Peyer's patch (tissue), 4 donors: Measurements from ENCODE around the gene ARHGEF2. TPM values are rescaled to one million over a fixed set of nuclear protein-coding genes. Genes with fewer than 3 reads are reported as not detected.

ENCODE experiments used
- DNase-seq, 3 donors: peaks; one replicate each; pipeline ENCODE4 v3.0.0-alpha.2; 2017 to 2019
- H3K27ac ChIP-seq, 4 donors: fragments of 200-600 bp; sonication (generic); one replicate each; pipeline ENCODE4 v1.5.1; 2016 to 2019
- H3K27me3 ChIP-seq, 2 donors: fragments of 200-600 bp; sonication (generic); one replicate each; pipeline ENCODE4 v1.5.1; 2019
- H3K36me3 ChIP-seq, 3 donors: fragments of 200-600 bp; sonication (generic); one replicate each; pipeline ENCODE4 v1.5.1; 2016 to 2019
- H3K4me1 ChIP-seq, 4 donors: fragments of 200-600 bp; sonication (generic); one replicate each; pipeline ENCODE4 v1.5.1; 2016 to 2019
- H3K4me3 ChIP-seq, 4 donors: fragments of 200-600 bp; sonication (generic); 1 replicate in 3 of 4; 2 replicates in 1 of 4; pipeline ENCODE4 v1.5.1; 2016 to 2019; ENCODE audit warnings: mild to moderate bottlenecking in 1 of 4
- H3K9me3 ChIP-seq, 4 donors: fragments of 200-600 bp; sonication (generic); one replicate each; pipeline ENCODE4 v1.5.1; 2016 to 2019; ENCODE audit warnings: mild to moderate bottlenecking in 1 of 4
- POLR2A ChIP-seq, 2 donors: fragments of 450-650 bp; IDR thresholded peaks; one replicate each; pipeline ENCODE4 v1.5.1; 2017; ENCODE audit warnings: antibody characterized with exemption in 2 of 2, mild to moderate bottlenecking in 2 of 2, moderate library complexity in 2 of 2
- total RNA-seq, 4 donors: library from RNA; depleted of rRNA; stranded (reverse); fragments of >200 nt; gene quantifications; one replicate each; pipeline ENCODE4 v1.1.0, GENCODE V29; 2016
- TF ChIP-seq, protein P1 (sequence below), 6 experiments: fragments of 450-650 bp in 4 of 6; fragments of 200-600 bp in 2 of 6; sonication (generic) in 1 of 6; IDR thresholded peaks; one replicate each; pipeline ENCODE4 v1.5.1; 2017 to 2019; ENCODE audit warnings: antibody characterized with exemption in 6 of 6, mild to moderate bottlenecking in 3 of 6, moderate library complexity in 1 of 6

Gene ARHGEF2
- total RNA-seq, 4 donors from 2014 or later = 101 to 239 (median 149) TPM

DNA sequence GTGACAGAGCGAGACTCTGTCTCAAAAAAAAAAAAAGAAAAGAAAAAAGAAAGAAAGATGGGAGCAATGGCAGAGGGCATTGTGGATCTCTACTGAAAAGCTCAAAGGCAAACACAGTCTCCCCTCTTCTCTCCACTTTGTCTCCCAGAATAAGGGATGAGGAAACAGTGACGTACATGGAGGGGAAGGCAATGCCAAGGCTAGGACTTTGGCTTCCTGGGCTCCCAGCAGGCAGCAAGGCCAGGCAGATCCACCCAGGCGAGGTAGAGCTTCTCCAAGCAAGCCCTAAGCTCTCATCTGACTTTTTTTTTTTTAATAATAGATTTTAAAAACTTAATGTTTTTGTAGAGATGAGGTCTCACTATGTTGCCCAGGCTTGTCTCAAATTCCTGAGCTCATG is 4.6 kb downstream of the ARHGEF2 start:
- no peak for TF ChIP-seq POLR2A (IDR thresholded peaks at IDR 0.05)
- TF ChIP-seq, protein P1, sequence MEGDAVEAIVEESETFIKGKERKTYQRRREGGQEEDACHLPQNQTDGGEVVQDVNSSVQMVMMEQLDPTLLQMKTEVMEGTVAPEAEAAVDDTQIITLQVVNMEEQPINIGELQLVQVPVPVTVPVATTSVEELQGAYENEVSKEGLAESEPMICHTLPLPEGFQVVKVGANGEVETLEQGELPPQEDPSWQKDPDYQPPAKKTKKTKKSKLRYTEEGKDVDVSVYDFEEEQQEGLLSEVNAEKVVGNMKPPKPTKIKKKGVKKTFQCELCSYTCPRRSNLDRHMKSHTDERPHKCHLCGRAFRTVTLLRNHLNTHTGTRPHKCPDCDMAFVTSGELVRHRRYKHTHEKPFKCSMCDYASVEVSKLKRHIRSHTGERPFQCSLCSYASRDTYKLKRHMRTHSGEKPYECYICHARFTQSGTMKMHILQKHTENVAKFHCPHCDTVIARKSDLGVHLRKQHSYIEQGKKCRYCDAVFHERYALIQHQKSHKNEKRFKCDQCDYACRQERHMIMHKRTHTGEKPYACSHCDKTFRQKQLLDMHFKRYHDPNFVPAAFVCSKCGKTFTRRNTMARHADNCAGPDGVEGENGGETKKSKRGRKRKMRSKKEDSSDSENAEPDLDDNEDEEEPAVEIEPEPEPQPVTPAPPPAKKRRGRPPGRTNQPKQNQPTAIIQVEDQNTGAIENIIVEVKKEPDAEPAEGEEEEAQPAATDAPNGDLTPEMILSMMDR (IDR thresholded peaks at IDR 0.05) = no peak
- peaks cover 0 to 14% (median 0%) of the 10 kb centered on the region in 3 donors for H3K36me3 ChIP-seq
- DNase-seq = no peak
- H3K27ac ChIP-seq = peak overlapping the region; percentile 0 to 99 (median 94)
- H3K4me1 ChIP-seq = peaks cover 0 to 84% (median 41%) of the 10 kb centered on the region in 4 donors
- H3K9me3 ChIP-seq = no peaks in the 10 kb centered on the region
- H3K27me3 ChIP-seq = no peaks in the 10 kb centered on the region
- no peak overlapping the region for H3K4me3 ChIP-seq

DNA sequence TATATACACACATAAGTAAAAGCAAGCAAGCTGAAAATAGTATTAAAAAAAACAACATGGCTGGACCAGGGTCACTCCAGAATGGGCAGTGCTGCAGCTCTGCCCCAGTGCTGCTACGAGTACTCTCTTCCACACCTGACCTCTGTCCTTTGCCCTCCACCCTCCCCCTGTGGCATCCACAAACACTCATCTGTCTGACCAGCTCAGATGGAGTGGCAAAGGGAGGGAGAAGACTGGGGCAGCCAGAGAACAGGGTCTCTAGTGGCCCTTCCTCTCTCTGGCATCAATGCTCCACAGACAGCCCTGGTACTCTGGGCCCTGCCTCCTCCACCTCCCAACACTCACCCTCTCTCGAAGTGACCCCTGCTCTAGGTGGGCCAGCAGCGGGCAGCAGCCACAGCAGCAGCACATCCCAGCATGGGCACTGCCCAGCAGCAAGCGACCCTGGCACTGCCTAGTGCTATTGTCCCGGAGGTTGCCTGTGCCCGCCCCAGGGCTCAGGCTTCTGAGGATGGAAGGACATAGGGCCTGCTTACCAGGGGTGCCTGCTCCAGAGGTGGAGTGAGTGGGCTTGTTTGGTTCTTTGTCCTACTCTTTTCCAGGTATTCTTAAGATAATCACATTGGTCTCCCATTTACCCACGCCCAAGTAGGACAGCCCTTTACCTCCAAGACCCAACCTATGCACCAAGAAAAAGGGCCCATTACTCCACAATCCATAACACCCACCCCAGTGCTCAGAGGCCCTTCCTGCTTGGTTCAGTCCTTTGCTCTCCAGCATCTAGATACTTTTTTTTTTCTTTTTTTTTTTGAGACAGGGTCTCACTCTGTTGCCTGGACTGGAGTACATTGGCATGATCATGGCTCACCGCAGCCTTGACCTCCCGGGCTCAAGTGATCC is 6.2 kb downstream of the ARHGEF2 start:
- Histone ChIP-seq H3K4me3 (no peak overlapping the region), H3K36me3 (peaks cover 0 to 30% (median 0%) of the 10 kb centered on the region in 3 donors), H3K27me3 (no peaks in the 10 kb centered on the region), H3K9me3 (no peaks in the 10 kb centered on the region), H3K4me1 (peaks cover 0 to 95% (median 55%) of the 10 kb centered on the region in 4 donors), H3K27ac (peak overlapping the region in 1 of 4 donors; percentile 62)
- DNase-seq = no peak
- no peak for TF ChIP-seq POLR2A (IDR thresholded peaks at IDR 0.05)
- TF ChIP-seq, protein P1 (IDR thresholded peaks at IDR 0.05) = no peak

DNA sequence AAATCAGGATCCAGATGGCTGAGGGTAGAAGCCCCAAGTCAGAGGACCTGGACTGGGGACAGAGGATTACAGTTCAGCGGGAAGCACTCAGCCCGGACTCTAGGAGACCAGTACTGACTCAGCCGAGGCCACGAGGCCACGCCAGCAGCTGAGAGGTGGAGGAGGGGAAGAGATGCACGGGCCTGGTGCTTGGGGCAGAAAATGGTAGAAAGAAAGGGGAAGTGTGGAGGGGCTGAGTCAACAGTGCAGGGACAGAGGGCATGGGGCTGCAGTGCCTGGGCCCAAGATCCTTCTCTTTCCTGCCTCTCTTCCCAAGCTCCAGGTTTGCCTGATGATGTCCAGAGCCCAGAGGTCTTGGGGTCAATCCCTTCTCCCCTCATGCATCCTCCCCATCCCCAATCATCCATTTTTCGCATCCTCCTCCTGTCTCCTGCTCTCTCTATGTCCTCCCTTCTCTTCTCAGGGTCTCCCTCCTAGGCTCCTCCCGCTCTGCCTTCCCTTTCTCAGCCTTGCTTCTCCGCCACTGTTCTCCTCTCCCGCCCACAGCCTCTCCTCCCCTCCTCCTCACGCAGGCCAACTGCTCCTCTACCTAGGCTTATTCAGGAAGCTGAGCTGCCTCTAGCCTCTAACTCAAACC is 7.7 kb downstream of the ARHGEF2 start:
- peak in 2 of 3 donors; percentile 80 to 85 for DNase-seq
- no peak overlapping the region for H3K4me3 ChIP-seq
- peaks cover 0 to 85% (median 53%) of the 10 kb centered on the region in 4 donors for H3K4me1 ChIP-seq
- peak overlapping the region; percentile 13 to 72 (median 44) for H3K27ac ChIP-seq
- H3K36me3 ChIP-seq = peaks cover 0 to 45% (median 0%) of the 10 kb centered on the region in 3 donors
- no peaks in the 10 kb centered on the region for H3K27me3 ChIP-seq
- H3K9me3 ChIP-seq = no peaks in the 10 kb centered on the region
- TF ChIP-seq, protein P1 (IDR thresholded peaks at IDR 0.05) = no peak
- no peak for TF ChIP-seq POLR2A (IDR thresholded peaks at IDR 0.05)

DNA sequence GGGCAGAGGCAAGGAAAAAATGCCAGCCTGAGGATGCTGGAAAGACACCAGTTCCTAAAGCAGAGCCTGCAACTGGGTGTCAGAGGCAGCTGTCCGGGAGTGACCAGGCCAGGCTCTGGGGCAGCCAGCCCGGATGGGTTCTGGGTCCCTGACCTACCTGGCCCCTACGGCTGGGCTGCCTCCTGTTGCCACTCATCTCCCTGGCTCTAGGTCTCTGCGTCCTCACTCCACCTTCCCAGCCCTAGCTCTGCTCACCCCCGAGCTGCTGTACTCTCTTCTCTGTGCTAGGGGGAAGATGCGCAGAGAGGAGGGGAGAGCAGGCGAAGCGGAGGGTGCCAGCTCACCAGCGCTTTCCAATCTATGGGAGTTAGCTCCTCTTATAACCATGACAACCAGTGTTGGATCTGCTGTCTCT is 9.0 kb downstream of the ARHGEF2 start:
- H3K4me1 ChIP-seq = peaks cover 0 to 73% (median 47%) of the 10 kb centered on the region in 4 donors
- no peak for TF ChIP-seq POLR2A (IDR thresholded peaks at IDR 0.05)
- TF ChIP-seq, protein P1 (IDR thresholded peaks at IDR 0.05) = no peak
- no peaks in the 10 kb centered on the region for H3K27me3 ChIP-seq
- no peaks in the 10 kb centered on the region for H3K9me3 ChIP-seq
- H3K36me3 ChIP-seq = peaks cover 0 to 58% (median 0%) of the 10 kb centered on the region in 3 donors
- H3K4me3 ChIP-seq = no peak overlapping the region
- DNase-seq = no peak
- H3K27ac ChIP-seq = peak overlapping the region in 3 of 4 donors; percentile 34 to 72 (median 63)

DNA sequence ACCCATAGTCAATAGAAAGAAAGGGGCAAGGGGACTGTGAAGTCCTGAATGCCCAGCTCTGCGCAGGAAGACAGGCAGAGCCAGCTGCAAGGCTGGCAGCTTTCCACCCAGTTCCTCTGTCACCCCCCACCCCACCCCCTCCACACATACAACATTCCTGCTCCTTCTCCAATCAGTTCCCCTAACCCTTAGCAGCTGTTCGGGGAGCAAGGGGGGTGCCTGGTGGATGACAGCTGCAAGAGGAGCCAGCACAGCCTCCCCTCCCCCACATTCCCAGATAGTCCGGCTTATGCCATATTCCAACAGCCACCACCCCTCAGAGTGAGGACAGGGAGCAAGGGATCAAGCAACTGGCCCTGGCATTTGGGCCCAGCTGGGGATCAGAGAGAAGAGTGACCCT is 9.7 kb downstream of the ARHGEF2 start:
- TF ChIP-seq POLR2A (IDR thresholded peaks at IDR 0.05) = no peak
- TF ChIP-seq, protein P1 (IDR thresholded peaks at IDR 0.05) = no peak
- Histone ChIP-seq H3K4me1 (peaks cover 0 to 66% (median 43%) of the 10 kb centered on the region in 4 donors), H3K27me3 (no peaks in the 10 kb centered on the region), H3K36me3 (peaks cover 0 to 65% (median 0%) of the 10 kb centered on the region in 3 donors), H3K27ac (peak overlapping the region in 3 of 4 donors; percentile 60 to 72 (median 63)), H3K9me3 (no peaks in the 10 kb centered on the region), H3K4me3 (no peak overlapping the region)
- DNase-seq = no peak
